Activated CD4-positive, CD25-positive, alpha-beta regulatory T cell treated with anti-CD3 and anti-CD28 coated beads, Interleukin-2, amount 50 U/mL, for 72 hours (primary cell): ENCODE measurements around the gene ACTR6.
"Not testable (repeated sequence)": the region's sequence is repeated elsewhere in the genome, so short reads cannot be mapped to it uniquely, and the experiment has no call there.

Experiments
- DNase-seq: peaks from one replicate; pipeline ENCODE4 v3.0.0; 2021

ACTR6 gene

DNA sequence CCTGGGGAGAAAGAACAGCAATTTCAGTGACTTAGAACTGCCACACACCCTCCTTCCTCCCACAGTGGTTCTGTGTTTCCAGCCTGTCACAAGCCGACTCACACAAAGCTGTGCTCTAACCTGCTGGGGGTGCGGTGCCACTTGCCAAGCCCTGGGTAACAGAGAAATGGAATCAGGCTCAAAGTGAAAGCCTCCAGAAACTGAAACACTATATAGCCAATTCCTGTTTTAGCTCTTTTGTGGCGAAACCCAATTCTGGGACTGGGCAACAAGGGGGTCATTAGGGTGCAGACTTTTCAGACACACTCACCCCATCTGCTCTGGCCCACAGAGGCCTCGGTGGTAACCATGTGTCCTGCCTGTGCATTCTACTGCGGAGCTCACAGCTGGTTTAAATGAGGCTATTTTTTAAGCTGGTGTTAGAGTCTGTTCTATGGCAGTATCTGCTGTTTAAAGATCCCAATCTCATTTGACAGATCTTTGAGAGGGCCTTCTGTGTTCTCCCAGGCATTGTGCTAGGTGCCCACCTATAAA lies 15.2 kb upstream of the ACTR6 start:
- DNase-seq, result no peak

DNA sequence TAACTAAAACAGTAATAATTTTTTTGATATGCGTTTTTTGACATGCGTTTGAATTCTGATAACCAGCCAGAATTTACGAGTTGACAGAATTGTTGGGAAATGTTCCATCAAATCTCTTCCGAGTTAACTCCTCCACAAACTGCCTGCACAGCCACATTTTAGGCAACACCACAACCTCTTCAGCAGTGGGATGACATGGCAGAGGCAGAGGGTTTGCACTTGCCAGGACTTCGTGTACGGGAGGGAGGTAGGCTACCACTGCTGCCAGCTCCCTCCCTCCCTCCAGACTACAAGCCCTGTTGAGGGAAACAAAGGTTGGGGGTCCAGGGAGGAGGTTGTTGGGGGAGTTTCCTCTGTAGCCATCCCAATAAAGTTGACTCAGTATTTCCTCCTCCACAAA lies 14.5 kb upstream of the ACTR6 start:
- DNase-seq, result no peak

DNA sequence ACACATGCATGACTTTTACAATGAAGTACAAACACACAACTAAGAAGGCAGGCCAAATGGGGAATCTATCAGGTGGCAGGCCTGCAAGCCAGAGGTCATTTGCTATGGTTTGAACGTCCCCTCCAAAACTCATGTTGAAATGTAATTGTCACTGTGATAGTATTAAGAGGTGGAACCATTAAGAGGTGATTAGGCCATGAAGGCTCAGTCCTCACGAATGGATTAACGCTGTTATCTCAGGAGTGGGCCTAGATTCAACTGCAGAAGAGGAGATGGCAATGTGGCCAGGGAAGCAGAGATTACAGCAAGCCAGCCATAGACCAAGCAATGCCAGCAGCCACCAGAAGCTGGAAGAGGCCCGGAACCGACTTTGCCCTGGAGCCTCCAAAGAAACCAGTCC lies 13.5 kb upstream of the ACTR6 start:
- DNase-seq, result no peak

DNA sequence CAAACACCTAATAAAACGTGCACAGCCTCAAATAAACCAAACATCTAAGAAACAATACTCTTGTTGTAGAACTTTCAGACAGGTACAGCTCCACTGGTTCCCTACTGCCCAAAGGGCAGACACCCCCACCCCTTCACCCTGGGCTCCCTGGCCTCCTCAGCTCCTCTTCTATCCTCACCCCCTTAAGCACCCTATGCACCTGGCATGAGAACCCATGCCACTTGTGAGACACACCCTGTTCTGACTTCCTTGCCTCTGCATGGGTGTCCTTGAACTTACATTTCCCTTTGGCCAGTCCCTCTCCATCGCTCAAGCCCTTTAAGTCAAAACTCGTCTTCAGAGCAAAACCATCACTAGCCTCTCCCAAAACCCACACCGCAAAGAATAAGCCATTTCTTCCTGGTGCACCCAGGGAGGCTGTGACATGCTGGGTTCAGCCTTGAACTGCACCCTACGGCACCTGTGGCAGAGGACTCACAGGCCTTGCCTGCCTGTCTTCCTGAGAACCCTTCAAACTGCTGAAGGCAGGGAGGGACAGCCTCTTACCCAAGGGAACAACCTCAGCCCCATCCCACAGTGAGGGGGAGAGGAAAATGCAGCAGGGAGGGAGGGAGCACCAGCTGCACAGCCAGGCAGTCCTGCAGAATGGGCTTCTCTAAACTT lies 12.6 kb upstream of the ACTR6 start:
- no peak for DNase-seq

DNA sequence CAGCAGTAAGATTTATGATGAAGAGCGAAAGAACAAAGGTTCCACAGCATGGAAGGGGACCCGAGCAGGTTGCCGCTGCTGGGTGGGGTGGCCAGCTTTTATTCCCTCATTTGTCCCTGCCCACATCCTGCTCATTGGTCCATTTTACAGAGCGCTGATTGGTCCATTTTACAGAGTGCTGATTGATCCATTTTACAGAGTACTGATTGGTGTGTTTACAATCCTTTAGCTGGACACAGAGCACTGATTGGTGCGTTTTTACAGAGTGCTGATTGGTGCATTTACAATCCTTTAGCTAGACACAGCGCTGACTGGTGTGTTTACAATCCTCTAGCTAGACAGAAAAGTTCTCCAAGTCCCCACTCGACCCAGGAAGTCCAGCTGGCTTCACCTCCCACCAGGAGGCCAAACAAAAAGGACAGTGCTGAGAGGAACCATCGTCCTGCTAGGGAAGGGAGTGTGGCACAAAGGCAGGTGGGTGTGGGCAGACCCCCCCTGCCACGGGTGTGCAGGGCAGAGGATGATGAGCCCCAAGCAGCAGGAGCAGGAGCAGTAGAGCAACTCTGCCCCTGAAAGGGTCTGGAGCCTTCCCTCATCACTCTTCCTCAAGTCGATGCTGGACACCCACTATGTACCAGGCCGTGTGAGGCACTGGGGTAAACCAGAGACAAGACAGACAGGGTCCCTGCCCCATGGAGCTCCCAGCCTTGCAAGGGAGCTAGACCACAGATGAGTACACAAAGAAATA lies 11.6 kb upstream of the ACTR6 start:
- not testable (repeated sequence) for DNase-seq

DNA sequence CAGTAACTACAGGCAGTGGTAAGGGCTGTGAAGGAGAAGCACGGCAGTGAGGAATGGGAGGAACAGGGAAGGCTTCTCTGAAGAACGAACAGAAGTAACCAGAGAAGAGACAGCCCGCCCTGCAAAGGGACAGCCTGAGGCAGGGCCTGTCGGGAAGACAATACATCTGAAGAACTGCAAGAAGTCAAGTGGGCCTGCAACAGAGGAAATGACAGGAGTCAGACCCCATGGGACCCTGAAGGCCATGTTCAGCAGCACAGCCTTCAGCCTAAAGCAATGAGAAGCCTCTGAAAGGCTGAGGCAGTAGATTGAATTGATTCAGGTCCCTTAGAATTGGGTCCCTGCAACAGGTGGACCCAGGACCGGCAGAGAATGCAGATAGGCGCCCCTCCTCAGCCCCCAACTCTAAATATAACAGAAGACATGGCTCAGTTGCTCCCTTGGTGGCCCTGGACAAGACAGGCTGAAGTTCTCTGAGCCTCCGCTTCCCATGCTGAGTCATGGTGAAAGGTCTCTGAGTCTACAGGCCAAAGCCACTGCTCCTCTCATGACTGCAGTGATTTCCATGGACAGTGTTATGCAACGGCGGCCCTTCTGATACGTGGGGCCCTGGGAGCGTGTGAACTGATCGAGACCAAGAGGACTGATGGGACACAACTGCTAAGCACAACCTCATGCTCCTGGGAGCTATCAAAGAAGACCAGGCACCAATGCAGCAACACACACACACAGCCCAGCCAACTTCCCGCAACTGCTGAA lies 10.8 kb upstream of the ACTR6 start:
- no peak for DNase-seq

DNA sequence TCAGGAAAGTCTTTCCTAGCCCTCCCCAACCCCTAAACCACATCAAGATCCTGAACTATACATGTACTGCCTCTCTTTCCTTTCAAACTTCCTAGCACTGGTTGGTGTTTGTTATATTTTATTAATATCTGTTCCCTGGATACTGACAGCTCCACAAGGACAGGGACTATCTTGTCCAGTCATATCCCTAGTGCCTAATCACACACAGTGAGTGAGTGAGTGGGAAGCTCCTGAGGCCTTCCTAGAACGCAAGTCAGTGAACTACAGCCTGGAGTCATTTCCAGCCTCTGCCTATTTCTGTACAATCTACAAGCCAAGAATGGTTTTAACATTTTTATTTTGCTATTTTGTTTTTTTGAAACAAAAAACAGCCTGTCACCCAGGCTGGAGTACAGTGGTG lies 7.5 kb upstream of the ACTR6 start:
- no peak for DNase-seq

DNA sequence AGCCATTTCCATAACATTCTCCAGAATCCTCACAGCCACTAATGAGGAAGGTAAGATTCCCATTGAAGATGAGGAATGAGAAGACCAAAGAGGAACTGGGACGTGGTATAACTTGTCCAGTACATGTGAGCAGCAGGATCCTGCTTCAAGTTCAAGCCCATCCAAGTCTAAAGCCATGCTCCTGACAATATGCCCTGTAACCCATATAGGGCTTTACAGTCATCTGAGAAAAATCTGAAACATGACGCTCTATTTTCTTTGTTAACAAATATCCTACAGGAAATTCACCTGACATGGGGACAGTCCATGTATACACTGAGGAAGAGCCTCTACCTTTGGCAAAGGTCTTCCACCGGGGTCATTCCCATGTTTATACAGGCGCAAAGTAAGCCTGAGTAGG lies 3.1 kb upstream of the ACTR6 start:
- DNase-seq, result no peak

DNA sequence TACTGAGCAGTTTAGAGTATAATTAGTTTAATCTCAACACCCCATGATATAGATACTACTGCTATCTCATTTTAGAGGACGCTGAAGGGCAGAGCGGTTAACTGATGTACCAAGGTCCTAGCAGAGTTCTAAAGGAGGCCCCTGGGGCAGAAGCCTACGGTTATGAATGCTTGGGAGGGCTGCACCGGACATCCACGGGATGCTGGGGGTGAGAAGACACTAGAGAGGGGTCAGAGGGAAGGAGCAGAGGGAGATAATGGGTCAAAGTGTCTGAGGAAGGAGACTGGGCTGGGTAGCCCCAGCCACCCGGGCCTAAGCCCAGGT lies 1.6 kb upstream of the ACTR6 start:
- DNase-seq, result no peak

DNA sequence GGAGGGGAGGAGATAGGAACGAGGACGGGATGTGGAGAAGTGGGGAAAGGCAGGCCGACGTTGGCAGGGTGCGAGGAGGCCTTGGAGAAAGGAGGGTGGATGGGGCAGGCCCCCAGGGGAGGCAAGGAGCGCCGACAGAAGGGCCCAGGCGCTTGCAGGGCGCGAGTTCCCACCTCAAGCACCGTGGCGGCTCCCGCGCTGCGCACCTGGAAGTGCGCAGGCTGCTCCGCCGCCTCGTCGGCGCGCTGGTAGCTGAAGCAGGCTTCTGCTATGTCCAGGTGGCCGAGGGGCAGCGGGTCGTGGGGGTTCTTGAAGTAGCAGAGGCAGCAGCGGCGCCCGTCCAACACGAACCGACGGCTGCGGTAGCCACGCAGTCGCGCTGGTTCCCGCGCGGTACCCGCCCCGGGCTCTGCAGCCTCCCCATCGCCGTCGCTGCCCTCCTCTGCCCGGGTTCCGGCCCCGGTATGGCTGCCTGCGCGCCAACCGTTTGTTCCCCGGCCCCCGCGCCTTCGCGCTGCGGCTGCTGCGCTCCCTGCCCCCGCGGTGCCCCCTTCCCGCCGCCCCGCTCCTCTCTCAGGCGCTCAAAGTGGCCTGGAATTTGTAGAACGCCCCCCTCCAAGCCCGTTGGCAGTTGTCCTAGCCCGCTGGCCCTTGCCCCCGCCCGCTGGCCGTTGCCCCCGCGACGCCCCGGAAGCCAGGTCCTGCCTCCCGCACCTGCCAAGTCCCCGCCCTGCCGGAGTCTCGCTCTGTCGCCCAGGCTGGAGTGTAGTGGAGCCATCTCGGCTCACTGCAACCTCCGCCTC lies 1.1 kb upstream of the ACTR6 start:
- DNase-seq, result peak; percentile 77

DNA sequence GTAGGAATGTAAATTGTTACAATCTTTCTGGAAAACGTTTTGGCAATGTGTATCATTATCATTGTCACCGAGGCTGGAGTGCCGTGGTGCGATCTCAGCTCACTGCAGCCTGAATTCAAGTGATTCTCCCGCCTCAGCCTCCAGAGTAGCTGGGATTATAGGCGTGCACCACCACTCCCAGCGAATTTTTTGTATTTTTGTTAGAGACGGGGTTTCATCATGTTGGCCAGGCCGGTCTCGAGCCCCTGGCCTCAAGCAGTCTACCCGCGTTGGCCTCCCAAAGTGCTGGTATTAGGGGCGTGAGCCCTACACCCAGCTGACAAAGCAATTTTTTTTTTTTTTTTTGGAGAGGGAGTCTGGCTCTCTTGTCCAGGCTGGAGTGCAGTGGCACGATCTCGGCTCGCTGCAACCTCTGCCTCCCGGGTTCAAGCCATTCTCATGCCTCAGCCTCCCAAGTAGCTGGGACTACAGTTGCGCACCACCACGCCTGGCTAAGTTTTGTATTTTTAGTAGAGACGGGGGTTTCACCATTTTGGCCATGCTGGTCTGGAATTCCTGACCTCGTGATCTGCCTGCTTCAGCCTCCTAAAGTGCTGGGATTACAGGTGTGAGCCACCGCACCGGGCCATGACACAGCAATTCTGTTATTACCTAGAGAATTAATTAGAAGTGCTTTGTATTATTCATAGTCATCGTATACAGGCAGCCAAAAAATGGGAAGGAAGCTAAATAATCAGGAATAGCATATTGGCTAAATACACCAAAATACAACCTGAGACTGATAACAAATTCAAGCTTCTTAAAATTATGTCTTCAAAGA lies 1.2 kb downstream of the ACTR6 start:
- no peak for DNase-seq

DNA sequence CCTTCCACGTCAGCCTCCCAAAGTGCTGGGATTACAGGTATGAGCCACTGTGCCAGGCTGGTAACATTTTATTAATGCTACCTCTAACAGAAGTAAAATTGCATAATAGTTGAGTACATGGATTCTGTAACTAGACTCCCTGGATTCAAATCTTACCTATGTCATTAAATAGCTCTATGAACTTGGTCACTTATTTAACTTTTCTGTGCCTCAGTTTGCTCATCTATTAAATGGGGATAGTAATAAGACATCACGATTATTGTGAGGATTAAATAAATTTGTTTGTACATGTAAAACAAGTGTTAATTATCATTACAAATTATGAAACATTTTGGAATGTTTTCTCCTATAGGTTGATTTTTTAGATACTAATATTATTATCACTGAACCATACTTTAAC lies 6.7 kb downstream of the ACTR6 start:
- no peak for DNase-seq

DNA sequence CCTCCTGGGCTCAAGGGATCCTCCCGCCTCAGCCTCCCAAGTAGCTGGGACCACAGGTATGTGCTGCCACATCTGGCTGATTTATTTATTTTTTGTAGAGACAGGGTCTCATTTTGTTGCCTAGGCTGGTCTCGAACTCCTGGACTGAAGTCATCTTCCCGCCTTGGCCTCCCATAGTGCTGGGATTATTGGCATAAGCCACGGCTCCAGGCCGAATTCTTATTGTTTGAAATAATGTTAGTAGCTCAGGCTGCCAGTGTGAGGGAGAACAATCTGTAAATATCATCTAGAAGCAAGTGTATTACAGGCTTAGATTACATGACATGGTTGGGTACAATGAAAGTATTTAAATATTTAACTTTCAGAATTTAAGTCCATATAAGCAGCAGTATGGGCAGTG lies 8.2 kb downstream of the ACTR6 start:
- DNase-seq, result no peak

DNA sequence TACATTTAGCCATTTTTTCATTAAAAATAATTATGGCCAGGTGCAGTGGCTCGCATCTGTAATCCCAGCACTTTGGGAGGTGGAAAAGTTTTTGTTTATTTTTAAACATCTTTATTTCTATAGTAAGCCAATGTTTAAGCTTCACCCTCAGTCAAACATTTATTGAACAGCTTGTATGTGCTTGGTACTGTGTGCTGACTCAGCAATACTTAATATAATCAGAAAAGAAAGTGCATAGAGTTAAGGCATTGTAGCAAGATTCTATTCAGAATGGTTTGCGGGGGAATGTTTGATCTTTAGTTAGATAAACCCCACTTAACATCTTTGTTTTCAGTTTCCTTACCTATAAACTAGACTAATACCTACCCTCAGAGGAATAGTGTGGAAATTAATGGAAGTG lies 11.1 kb downstream of the ACTR6 start:
- no peak for DNase-seq

DNA sequence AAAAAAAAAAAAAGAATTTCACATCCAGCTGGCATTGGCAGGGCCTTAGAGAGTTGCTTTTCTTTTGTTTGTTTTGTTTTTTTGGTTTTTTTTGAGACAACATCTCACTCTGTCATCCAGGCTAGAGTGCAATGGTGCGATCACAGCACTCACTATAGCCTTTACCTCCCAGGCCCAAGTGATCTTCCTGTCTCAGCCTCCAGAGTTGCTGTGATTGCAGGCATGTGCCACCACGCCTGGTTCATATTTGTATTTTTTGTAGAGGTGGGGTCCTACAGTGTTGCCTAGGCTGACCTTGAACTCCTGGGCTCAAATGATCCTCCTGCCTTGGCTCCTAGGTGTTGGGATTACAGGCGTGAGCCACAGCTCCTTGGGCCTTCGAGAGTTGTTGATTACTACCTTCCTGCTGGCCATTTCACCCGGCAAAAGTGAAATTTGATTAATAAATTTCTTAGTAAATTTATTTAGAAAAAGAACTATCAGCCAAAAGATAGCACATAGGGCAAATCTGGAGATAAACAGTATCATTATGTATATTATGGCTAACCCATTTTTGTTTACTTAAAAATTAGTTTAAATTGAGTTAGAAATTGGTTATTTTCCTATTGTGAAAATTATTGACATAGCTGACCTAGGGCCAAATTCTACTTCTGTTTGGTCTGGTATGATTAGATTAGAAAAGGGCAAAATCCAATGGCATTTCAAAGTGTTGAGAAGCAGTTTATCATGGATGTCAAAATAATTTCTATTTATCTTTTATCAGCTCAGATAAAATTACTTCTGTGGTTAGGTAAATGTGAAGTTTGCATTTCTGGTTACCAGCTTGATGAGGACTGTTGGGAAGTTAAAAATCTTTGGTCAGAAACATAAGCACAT lies 12.6 kb downstream of the ACTR6 start:
- no peak for DNase-seq

DNA sequence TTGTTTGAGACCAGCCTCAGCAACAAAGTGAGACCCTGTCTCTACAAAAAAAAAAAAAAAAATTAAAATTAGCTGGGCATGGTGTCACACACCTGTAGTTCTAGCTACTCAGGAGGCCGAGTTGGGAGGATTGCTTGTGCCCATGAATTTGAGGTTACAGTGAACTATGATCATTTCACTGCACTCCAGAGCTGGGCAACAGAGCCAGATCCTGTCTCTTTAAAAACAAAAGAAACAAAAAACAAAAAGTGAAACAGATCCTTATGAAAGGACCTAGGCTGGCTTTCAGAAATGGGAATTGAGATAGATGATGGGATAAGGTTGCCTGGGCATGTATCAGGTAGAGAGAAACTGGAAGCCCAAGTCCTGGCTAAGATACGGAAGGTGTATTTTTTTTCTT lies 13.9 kb downstream of the ACTR6 start:
- no peak for DNase-seq

DNA sequence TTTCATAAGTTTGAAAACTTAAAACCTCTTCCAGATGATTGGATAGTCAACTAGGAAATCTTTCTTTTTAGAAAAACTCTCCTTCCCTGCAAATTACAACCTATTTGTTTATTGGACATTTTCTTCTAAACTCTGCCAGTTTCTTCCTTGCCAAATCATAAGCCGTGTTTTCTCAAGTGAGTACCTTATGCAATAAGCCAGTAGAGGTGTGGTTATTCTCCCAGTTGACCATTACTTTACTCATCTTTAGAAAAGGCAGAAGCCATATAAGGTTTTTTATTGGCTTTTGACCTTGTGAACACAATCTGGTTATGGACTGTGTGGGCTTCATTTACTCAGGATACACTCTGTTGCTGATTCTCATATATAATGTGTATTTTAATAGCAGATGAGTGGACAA lies 14.6 kb downstream of the ACTR6 start:
- no peak for DNase-seq

DNA sequence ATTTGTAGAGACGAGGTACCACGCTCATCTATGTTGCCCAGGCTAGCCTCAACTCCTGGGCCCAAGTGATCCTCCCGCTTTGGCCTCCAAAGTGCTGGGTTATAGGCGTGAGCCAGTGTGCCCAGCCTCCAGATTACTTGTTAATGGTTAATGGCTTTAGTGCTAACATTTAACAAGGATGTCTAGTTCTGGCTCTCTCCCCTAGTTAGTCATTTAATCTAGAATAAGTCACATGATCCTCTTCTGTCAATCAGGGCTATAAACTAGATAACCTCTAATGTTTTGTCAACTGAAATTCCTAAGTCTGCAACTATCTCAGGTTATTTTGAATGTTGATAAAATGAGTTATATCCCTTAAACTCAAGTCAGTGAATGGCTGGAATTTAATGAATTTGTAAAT lies 15.7 kb downstream of the ACTR6 start:
- DNase-seq, result no peak

DNA sequence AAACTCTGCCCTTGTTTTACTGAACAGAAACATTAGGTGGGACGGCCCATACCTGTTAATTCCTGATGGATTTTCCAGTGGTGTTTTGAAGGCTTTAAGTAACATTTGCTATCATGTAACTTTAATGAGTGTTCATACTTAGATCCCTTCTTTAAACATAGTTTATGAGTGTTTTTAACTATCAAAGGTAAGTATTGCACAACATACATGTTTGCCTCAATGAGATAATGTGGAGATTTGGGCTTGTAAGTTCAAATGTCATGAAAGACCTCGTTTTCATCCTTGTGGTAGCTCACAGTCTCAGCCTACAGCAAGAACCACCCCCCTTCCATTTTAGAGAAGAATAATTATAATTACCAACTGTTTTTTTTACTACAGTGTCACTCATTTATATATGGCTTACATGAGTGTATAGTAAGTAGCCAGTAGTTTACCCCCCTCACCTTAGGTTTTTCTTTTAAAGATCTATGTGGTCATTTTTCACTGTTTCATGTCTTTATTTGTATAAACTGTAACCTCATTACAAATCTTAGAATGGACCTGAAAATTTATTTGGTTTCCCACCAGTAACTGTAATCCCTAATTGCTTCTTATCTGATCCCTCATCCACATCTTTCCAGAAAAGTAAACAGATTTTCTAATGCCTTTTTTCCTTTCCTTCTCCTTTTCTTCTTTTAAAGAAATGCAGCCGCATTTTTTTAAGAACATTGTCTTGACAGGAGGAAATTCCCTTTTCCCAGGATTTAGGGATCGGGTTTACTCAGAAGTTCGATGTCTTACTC lies 18.9 kb downstream of the ACTR6 start:
- DNase-seq, result no peak

DNA sequence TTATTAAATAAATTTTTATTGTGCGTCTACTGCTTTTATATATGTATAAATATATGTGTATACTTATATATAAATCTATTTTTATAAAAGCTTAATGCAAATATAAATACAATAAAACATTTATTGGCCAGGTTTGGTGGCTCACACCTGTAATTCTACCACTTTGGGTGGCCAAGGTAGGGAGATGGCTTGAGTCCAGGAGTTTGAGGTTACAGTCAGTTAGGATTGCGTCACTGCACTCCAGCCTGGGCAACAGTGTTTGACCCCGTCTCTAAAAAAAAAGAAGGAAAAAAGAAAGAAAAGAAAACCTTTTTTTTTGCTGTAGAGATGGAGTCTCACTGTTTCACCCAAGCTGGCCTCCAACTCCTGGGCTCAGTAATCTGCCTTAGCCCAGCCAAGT lies 20.9 kb downstream of the ACTR6 start:
- no peak for DNase-seq
